Vagina (tissue), 2 donors: Measurements from ENCODE around the gene COL5A1.

Experiments used
- CTCF ChIP-seq, 3 experiments: fragments of 450-650 bp in 2 of 3; fragments of 200-600 bp in 1 of 3; sonication (generic) in 1 of 3; IDR thresholded peaks; one replicate each; pipeline ENCODE4 v1.5.1; 2017 to 2019; ENCODE audit warnings: antibody characterized with exemption in 3 of 3, mild to moderate bottlenecking in 2 of 3, moderate library complexity in 2 of 3
- POLR2A ChIP-seq, 2 donors: fragments of 450-650 bp; IDR thresholded peaks; one replicate each; pipeline ENCODE4 v1.6.1; 2017; ENCODE audit warnings: antibody characterized with exemption in 2 of 2, mild to moderate bottlenecking in 2 of 2, moderate library complexity in 2 of 2
- POLR2AphosphoS5 ChIP-seq, 2 donors: sonication (generic); formaldehyde crosslinking; IDR thresholded peaks; one replicate each; pipeline ENCODE4 v1.9.0; 2017; ENCODE audit warnings: antibody characterized with exemption in 2 of 2, mild to moderate bottlenecking in 2 of 2, low read depth in 1 of 2; ENCODE audit not compliant: insufficient read depth in 1 of 2

- TF ChIP-seq CTCF (IDR thresholded peaks at IDR 0.05) (no peak), POLR2A (IDR thresholded peaks at IDR 0.05) (no peak), POLR2AphosphoS5 (IDR thresholded peaks at IDR 0.05; ENCODE audit: insufficient read depth in 1 of 2, low read depth in 1 of 2) (no peak)
These were observed 194.9 kb downstream of the COL5A1 start for GRCh38 chr9:134836406-134836970.
